ENCODE data around the gene PSPN. TPM values are rescaled to one million over a fixed set of nuclear protein-coding genes. Genes with fewer than 3 reads are reported as not detected.
A peak's percentile ranks its signal among the peaks of the same experiment; 100 is the strongest.
"Not testable (repeated sequence)": the region's sequence is repeated elsewhere in the genome, so short reads cannot be mapped to it uniquely, and the experiment has no call there.

Gene PSPN
- total and polyA plus RNA-seq, 3 experiments from 2014 or later, result 0.76 to 1.8 (median 1.6) TPM

DNA sequence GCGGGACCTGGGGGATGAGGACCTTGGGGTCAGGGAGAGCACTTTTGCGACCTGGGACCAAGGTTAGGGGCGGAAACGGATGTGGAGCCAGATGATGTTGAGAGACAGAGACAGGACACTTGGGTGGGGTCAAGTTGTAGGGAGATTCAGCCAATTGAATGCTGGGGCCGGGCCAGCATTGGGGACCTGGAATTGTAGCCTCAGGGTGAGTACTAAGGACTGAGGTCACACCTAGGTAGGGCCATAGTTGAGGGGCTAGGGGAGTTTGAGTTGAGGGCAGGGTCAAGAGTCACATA lies 2.0 kb downstream of the PSPN start:
- peak overlapping the region in 7 of 8 donors; percentile 47 to 95 (median 84) for H3K27ac Mint-ChIP-seq

DNA sequence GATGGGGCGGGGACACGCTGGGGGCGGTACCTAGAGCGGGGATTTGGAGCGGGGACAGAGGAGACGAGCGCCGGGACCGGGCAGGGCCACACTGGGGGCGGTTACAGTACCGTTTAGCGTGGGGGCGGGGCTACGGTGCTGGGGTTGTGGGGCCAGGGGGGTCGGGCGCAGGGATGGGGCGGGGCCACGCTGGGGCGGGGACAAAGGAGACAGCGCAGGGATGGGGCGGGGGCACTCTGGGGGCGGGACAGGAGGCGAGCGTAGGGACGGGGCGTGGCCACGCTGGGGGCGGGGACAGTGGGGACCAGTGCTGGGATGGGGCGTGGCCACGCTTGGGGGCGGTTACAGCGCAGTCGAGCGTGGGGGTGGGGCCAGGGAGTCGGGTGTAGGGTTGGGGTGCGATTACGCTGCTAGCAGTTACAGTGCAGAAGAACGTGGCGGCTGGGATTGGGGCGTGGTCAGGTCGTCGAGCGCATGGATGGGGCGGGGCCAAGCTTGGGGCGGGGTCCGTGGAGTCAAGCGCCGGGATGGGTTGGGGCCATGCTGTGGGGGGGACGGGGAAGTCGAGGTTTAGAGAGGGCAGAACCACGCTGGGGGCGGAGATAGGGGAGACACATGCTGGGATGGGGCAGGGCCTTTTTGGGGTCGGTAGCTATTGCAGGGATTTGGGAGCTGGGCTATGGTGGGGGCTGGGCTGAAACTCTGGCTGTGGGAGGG lies 2.5 kb downstream of the PSPN start:
- H3K4me1 Mint-ChIP-seq, result peaks cover 9 to 17% (median 10%) of the 10 kb centered on the region in 3 donors
- no peaks in the 10 kb centered on the region for H3K9me3 Mint-ChIP-seq
- no peaks in the 10 kb centered on the region for H3K27me3 Mint-ChIP-seq
- H3K36me3 Mint-ChIP-seq, result peaks cover 0 to 21% (median under 1%) of the 10 kb centered on the region in 3 donors
- POLR2A ChIA-PET, result interaction anchor here (0.6 to 2.3 kb wide), 8 partner anchors 10 to 399 kb away, joined by 3 to 22 read pairs (median 6); partner anchors contain the start of genes CLPP, DENND1C, GTF2F1 and KHSRP
- Histone ChIP-seq H3K4me3 (ENCODE audit: low read length) (peak overlapping the region; percentile 75), H3K9me3 (ENCODE audit: low read length) (no peaks in the 10 kb centered on the region), H3K27me3 (ENCODE audit: insufficient read depth, low read length, poor library complexity, severe bottlenecking) (no peaks in the 10 kb centered on the region), H3K27ac (ENCODE audit: low read depth, low read length) (peak overlapping the region; percentile 88), H3K4me1 (ENCODE audit: insufficient read depth, low read length) (peaks cover 14% of the 10 kb centered on the region), H3K36me3 (ENCODE audit: insufficient read depth, low read length) (peaks cover 6% of the 10 kb centered on the region)
- peak overlapping the region; percentile 82 to 96 (median 91) for H3K4me3 Mint-ChIP-seq
- CTCF ChIA-PET, result interaction anchor here (0.9 to 1.8 kb wide), 4 partner anchors 10 to 1165 kb away, joined by 3 to 13 read pairs (median 7); partner anchors contain the start of gene CLPP
- peak overlapping the region; percentile 82 to 97 (median 92) for H3K27ac Mint-ChIP-seq
- peak; percentile 94 to 99 (median 95) for DNase-seq

More for the DNA sequence above, 2.0 kb downstream of the PSPN start:
- H3K27me3 ChIP-seq (ENCODE audit: insufficient read depth, low read length, poor library complexity, severe bottlenecking), result no peaks in the 10 kb centered on the region
- H3K4me3 ChIP-seq (ENCODE audit: low read length), result peak overlapping the region; percentile 51
- H3K36me3 ChIP-seq (ENCODE audit: insufficient read depth, low read length), result peaks cover 1% of the 10 kb centered on the region
- peak overlapping the region; percentile 38 for H3K27ac ChIP-seq (ENCODE audit: low read depth, low read length)
- Mint-ChIP-seq H3K36me3 (peaks cover 0 to 22% (median 1%) of the 10 kb centered on the region in 3 donors), H3K27me3 (no peaks in the 10 kb centered on the region), H3K4me1 (peaks cover 9 to 17% (median 10%) of the 10 kb centered on the region in 3 donors), H3K4me3 (peak overlapping the region; percentile 82 to 96 (median 91)), H3K9me3 (no peaks in the 10 kb centered on the region)
- H3K9me3 ChIP-seq (ENCODE audit: low read length), result no peaks in the 10 kb centered on the region
- no peak for DNase-seq
- ChIA-PET CTCF (no interaction called here), POLR2A (interaction anchor here (0.6 to 2.3 kb wide), 4 partner anchors 13 to 51 kb away, joined by 3 to 14 read pairs (median 8); partner anchors contain the start of genes CLPP, GTF2F1 and KHSRP)
- H3K4me1 ChIP-seq (ENCODE audit: insufficient read depth, low read length), result peaks cover 14% of the 10 kb centered on the region

DNA sequence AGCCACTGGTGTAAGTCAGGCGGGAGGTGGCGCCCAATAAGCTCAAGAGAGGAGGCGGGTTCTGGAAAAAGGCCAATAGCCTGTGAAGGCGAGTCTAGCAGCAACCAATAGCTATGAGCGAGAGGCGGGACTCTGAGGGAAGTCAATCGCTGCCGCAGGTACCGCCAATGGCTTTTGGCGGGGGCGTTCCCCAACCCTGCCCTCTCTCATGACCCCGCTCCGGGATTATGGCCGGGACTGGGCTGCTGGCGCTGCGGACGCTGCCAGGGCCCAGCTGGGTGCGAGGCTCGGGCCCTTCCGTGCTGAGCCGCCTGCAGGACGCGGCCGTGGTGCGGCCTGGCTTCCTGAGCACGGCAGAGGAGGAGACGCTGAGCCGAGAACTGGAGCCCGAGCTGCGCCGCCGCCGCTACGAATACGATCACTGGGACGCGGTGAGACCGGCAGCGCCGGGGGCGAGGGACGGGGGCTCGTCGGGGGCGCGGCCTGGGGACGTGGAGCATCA lies 3.1 kb downstream of the PSPN start, which contains the start of gene ALKBH7:
TSS of gene ALKBH7 (plus strand) at position 201 of the 502 bp plus-strand sequence. CDS start at position 228, 27 bp downstream.
- peak within 1 kb of the TSS; percentile 75 for H3K4me3 ChIP-seq (ENCODE audit: low read length)
- peak within 1 kb of the TSS; percentile 82 to 96 (median 91) for H3K4me3 Mint-ChIP-seq
- peak within 1 kb of the TSS; percentile 82 to 97 (median 92) for H3K27ac Mint-ChIP-seq
- no peaks in the 10 kb centered on the region for H3K27me3 ChIP-seq (ENCODE audit: insufficient read depth, low read length, poor library complexity, severe bottlenecking)
- no peaks in the 10 kb centered on the region for H3K9me3 Mint-ChIP-seq
- ChIA-PET POLR2A (interaction anchor here (0.6 to 2.3 kb wide), 9 partner anchors 9 to 468 kb away, joined by 4 to 22 read pairs (median 5); partner anchors contain the start of genes CLPP, DENND1C, GTF2F1 and KHSRP), CTCF (interaction anchor here (0.9 to 1.8 kb wide), 4 partner anchors 10 to 1166 kb away, joined by 3 to 13 read pairs (median 7); partner anchors contain the start of gene CLPP)
- H3K4me1 ChIP-seq (ENCODE audit: insufficient read depth, low read length), result peaks cover 14% of the 10 kb centered on the region
- DNase-seq, result peak; percentile 93 to 99 (median 98)
- H3K27ac ChIP-seq (ENCODE audit: low read depth, low read length), result peak within 1 kb of the TSS; percentile 88
- peaks cover 9 to 17% (median 10%) of the 10 kb centered on the region in 3 donors for H3K4me1 Mint-ChIP-seq
- H3K36me3 Mint-ChIP-seq, result peaks cover 0 to 23% (median 3%) of the 10 kb centered on the region in 3 donors
- H3K9me3 ChIP-seq (ENCODE audit: low read length), result no peaks in the 10 kb centered on the region
- peaks cover 13% of the 10 kb centered on the region for H3K36me3 ChIP-seq (ENCODE audit: insufficient read depth, low read length)
- no peaks in the 10 kb centered on the region for H3K27me3 Mint-ChIP-seq

DNA sequence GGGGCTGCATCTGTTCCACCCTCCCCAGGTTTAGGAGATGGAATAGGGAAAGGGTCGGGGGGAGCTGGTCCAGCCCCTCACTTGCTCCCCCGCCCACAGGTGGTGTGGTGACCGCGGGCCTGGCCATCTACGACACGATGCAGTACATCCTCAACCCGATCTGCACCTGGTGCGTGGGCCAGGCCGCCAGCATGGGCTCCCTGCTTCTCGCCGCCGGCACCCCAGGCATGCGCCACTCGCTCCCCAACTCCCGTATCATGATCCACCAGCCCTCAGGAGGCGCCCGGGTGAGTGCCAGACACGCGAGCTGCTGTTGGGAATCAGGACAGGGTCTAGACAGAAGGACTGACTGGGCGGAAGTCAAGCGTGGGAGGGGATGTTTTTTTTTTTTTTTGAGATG lies 11.4 kb downstream of the PSPN start:
- H3K4me3 Mint-ChIP-seq, result peak overlapping the region in 2 of 7 donors; percentile 43 to 51
- POLR2A ChIA-PET, result interaction anchor here (1.6 kb wide), 1 partner anchor 8 kb away, joined by 8 read pairs; the partner anchor contains the start of gene ALKBH7

DNA sequence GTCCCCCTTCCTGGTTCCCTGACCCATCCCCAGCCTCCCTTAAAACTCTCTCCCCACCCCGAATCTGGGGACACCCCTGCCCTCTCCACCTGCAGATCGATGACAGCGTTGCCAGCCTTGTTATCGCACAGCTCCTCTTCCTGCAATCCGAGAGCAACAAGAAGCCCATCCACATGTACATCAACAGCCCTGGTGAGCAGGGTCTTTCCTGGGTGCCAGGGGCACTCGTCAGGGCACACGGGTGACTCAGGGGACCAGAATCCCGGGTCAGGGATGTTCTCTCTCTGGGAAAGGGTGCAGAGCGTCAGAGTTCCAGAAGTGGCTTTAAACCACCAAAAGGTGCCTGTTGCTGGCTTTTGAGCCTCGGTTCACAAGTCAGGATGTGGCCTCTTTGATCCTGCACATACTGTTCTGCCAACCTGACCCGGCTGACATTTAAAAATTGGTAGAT lies 13.4 kb downstream of the PSPN start:
- Histone ChIP-seq H3K4me3 (ENCODE audit: low read length) (peak overlapping the region; percentile 71), H3K4me1 (ENCODE audit: insufficient read depth, low read length) (peaks cover 16% of the 10 kb centered on the region), H3K27ac (ENCODE audit: low read depth, low read length) (peak overlapping the region; percentile 85), H3K36me3 (ENCODE audit: insufficient read depth, low read length) (peaks cover 24% of the 10 kb centered on the region), H3K27me3 (ENCODE audit: insufficient read depth, low read length, poor library complexity, severe bottlenecking) (no peaks in the 10 kb centered on the region), H3K9me3 (ENCODE audit: low read length) (no peaks in the 10 kb centered on the region)
- CTCF ChIA-PET, result interaction anchor here (2.1 kb wide), 1 partner anchor 10 kb away, joined by 9 read pairs; the partner anchor contains the start of gene ALKBH7
- POLR2A ChIA-PET, result interaction anchor here (0.6 to 2.0 kb wide), 3 partner anchors 9 to 62 kb away, joined by 4 to 22 read pairs (median 10); partner anchors contain the start of genes ALKBH7 and KHSRP
- DNase-seq, result peak; percentile 19 to 72 (median 66)
- H3K4me1 Mint-ChIP-seq, result peaks cover 17 to 28% (median 22%) of the 10 kb centered on the region in 3 donors
- peaks cover 0 to 49% (median 0%) of the 10 kb centered on the region in 3 donors for H3K36me3 Mint-ChIP-seq
- H3K27me3 Mint-ChIP-seq, result no peaks in the 10 kb centered on the region
- H3K27ac Mint-ChIP-seq, result peak overlapping the region; percentile 89 to 98 (median 92)
- H3K9me3 Mint-ChIP-seq, result no peaks in the 10 kb centered on the region
- H3K4me3 Mint-ChIP-seq, result peak overlapping the region; percentile 86 to 98 (median 95)

More for the DNA sequence above, 11.4 kb downstream of the PSPN start:
- Mint-ChIP-seq H3K9me3 (no peaks in the 10 kb centered on the region), H3K27ac (peak overlapping the region in 1 of 8 donors; percentile 54), H3K4me1 (peaks cover 17 to 28% (median 18%) of the 10 kb centered on the region in 3 donors), H3K27me3 (no peaks in the 10 kb centered on the region), H3K36me3 (peaks cover 0 to 62% (median 3%) of the 10 kb centered on the region in 3 donors)
- DNase-seq, result peak in 1 of 5 donors; percentile 45
- no peaks in the 10 kb centered on the region for H3K27me3 ChIP-seq (ENCODE audit: insufficient read depth, low read length, poor library complexity, severe bottlenecking)
- CTCF ChIA-PET, result no interaction called here
- H3K4me1 ChIP-seq (ENCODE audit: insufficient read depth, low read length), result peaks cover 16% of the 10 kb centered on the region
- no peak overlapping the region for H3K4me3 ChIP-seq (ENCODE audit: low read length)
- peaks cover 39% of the 10 kb centered on the region for H3K36me3 ChIP-seq (ENCODE audit: insufficient read depth, low read length)
- no peak overlapping the region for H3K27ac ChIP-seq (ENCODE audit: low read depth, low read length)
- H3K9me3 ChIP-seq (ENCODE audit: low read length), result no peaks in the 10 kb centered on the region

DNA sequence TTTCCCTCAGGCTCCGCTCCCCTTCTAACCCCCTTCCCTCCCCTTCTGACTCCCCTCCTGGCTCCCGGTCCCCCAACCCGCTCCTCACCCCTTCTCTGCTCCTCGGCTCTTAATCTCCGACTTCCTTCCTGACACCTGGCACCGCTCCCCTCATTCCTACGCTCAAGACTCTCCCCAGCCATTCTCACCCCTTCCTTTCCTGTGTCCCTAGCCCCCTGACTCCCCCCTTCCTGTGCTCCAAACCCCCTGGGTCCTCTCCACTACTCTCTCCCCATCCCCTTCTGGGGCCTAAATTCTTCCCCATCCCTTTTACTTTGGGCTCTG lies 13.7 kb downstream of the PSPN start:
- no peaks in the 10 kb centered on the region for H3K9me3 Mint-ChIP-seq
- peak overlapping the region; percentile 71 for H3K4me3 ChIP-seq (ENCODE audit: low read length)
- ChIA-PET POLR2A (interaction anchor here (0.6 to 2.0 kb wide), 3 partner anchors 10 to 63 kb away, joined by 4 to 22 read pairs (median 10); partner anchors contain the start of genes ALKBH7 and KHSRP), CTCF (interaction anchor here (2.1 kb wide), 1 partner anchor 10 kb away, joined by 9 read pairs; the partner anchor contains the start of gene ALKBH7)
- no peaks in the 10 kb centered on the region for H3K9me3 ChIP-seq (ENCODE audit: low read length)
- no peaks in the 10 kb centered on the region for H3K27me3 ChIP-seq (ENCODE audit: insufficient read depth, low read length, poor library complexity, severe bottlenecking)
- peaks cover 0 to 50% (median 0%) of the 10 kb centered on the region in 3 donors for H3K36me3 Mint-ChIP-seq
- no peak for DNase-seq
- H3K36me3 ChIP-seq (ENCODE audit: insufficient read depth, low read length), result peaks cover 24% of the 10 kb centered on the region
- no peaks in the 10 kb centered on the region for H3K27me3 Mint-ChIP-seq
- peaks cover 17 to 28% (median 22%) of the 10 kb centered on the region in 3 donors for H3K4me1 Mint-ChIP-seq
- peak overlapping the region; percentile 89 to 98 (median 92) for H3K27ac Mint-ChIP-seq
- peak overlapping the region; percentile 86 to 98 (median 95) for H3K4me3 Mint-ChIP-seq
- peak overlapping the region; percentile 85 for H3K27ac ChIP-seq (ENCODE audit: low read depth, low read length)
- H3K4me1 ChIP-seq (ENCODE audit: insufficient read depth, low read length), result peaks cover 16% of the 10 kb centered on the region

DNA sequence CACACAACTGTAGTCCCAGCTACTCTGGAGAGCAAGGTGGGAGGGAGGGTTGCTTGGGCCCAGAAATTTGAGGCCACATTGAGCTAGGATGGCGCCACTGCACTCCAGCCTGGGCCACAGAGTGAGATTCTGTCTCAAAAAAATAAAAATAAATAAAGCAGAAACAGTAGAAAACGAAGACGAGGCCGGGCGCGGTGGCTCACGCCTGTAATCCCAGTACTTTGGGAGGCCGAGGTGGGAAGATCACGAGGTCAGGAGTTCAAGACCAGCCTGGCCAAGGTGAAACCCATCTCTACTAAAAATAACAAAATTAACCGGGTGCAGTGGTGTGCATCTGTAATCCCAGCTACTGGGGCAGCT lies 14.9 kb downstream of the PSPN start:
- peaks cover 16% of the 10 kb centered on the region for H3K36me3 ChIP-seq (ENCODE audit: insufficient read depth, low read length)
- H3K4me3 ChIP-seq (ENCODE audit: low read length), result peak overlapping the region; percentile 71
- H3K4me1 ChIP-seq (ENCODE audit: insufficient read depth, low read length), result peaks cover 16% of the 10 kb centered on the region
- H3K36me3 Mint-ChIP-seq, result peaks cover 0 to 44% (median 0%) of the 10 kb centered on the region in 3 donors
- peak overlapping the region in 6 of 7 donors; percentile 86 to 98 (median 95) for H3K4me3 Mint-ChIP-seq
- H3K9me3 ChIP-seq (ENCODE audit: low read length); H3K27me3 Mint-ChIP-seq; H3K27me3 ChIP-seq (ENCODE audit: insufficient read depth, low read length, poor library complexity, severe bottlenecking); H3K9me3 Mint-ChIP-seq; DNase-seq: not testable (repeated sequence)
- CTCF ChIA-PET, result interaction anchor here (1.4 kb wide), 1 partner anchor 12 kb away, joined by 13 read pairs; the partner anchor contains the start of gene ALKBH7
- peaks cover 17 to 28% (median 22%) of the 10 kb centered on the region in 3 donors for H3K4me1 Mint-ChIP-seq
- H3K27ac ChIP-seq (ENCODE audit: low read depth, low read length), result peak overlapping the region; percentile 85
- H3K27ac Mint-ChIP-seq, result peak overlapping the region in 4 of 8 donors; percentile 46 to 95 (median 92)
- POLR2A ChIA-PET, result interaction anchor here (0.6 to 2.0 kb wide), 4 partner anchors 12 to 64 kb away, joined by 3 to 22 read pairs (median 7); partner anchors contain the start of genes ALKBH7, GTF2F1 and KHSRP

All from CD8-positive, alpha-beta memory T cell (primary cell).